22Rv1 (cell line): ENCODE measurements around the gene CAPZB.

Experiments used
- ZFX ChIP-seq: fragments of 450-650 bp; IDR thresholded peaks from 2 replicates; pipeline ENCODE4 v1.6.1; 2017; ENCODE audit warnings: antibody characterized with exemption, borderline replicate concordance
- TF ChIP-seq, protein P1 (sequence below): fragments of 450-650 bp; IDR thresholded peaks from 2 replicates; pipeline ENCODE4 v1.5.1; 2017; ENCODE audit warnings: mild to moderate bottlenecking

DNA sequence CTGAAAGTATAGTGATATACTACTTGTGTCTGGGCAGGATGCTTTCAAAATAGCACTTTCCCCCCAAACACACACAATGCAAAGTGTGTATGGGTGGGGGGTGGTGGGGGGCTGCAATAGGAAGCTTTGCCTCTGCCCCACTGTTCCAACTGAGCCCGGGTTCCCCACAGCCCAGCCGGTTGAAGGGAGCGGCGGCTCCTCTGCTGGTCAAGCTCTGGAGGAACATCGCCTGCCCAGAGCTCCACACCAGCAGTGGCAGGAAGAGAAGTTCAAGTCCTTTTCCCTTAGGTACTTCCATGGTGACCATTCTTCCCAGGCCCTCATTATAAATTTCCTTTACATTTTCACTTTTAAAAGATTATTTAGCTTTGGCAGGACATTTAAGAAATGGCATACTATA is 74.9 kb downstream of the CAPZB start:
- TF ChIP-seq, protein P1, sequence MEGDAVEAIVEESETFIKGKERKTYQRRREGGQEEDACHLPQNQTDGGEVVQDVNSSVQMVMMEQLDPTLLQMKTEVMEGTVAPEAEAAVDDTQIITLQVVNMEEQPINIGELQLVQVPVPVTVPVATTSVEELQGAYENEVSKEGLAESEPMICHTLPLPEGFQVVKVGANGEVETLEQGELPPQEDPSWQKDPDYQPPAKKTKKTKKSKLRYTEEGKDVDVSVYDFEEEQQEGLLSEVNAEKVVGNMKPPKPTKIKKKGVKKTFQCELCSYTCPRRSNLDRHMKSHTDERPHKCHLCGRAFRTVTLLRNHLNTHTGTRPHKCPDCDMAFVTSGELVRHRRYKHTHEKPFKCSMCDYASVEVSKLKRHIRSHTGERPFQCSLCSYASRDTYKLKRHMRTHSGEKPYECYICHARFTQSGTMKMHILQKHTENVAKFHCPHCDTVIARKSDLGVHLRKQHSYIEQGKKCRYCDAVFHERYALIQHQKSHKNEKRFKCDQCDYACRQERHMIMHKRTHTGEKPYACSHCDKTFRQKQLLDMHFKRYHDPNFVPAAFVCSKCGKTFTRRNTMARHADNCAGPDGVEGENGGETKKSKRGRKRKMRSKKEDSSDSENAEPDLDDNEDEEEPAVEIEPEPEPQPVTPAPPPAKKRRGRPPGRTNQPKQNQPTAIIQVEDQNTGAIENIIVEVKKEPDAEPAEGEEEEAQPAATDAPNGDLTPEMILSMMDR, result no peak
- TF ChIP-seq ZFX, result no peak
